T1000 (cell line): Measurements from ENCODE around the gene PRR33.
"Not testable (repeated sequence)": the region's sequence is repeated elsewhere in the genome, so short reads cannot be mapped to it uniquely, and the experiment has no call there.

ENCODE experiments used
- DNase-seq: peaks from one replicate; lab custom pipeline; 2025; ENCODE audit warnings: mixed read lengths; lab: John Stamatoyannopoulos, UW

PRR33 gene

DNA sequence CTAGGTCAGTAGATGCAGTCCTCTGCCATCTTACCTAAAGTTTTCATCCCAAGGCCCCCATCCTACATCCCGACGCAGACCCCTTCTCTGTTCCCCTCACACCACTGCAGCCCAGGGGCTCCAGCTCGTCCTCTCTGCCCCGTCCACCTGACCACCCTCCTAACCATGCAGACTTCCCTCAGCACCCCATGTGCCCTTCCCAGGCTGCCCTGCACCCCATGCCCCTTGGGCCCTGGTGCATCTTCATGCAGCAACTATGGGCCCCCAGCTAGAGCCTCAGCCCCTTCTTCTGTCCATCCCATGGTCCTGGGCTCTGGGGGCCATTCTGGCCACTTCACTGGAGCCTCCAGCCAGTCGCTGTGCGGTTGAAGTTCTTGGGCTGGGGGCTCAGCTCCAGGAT, 2.9 kb downstream of the PRR33 start:
- DNase-seq: no peak

- DNase-seq: no peak
Observed at GRCh38 chr11:1888347-1888753, 3.3 kb downstream of the PRR33 start.

DNA sequence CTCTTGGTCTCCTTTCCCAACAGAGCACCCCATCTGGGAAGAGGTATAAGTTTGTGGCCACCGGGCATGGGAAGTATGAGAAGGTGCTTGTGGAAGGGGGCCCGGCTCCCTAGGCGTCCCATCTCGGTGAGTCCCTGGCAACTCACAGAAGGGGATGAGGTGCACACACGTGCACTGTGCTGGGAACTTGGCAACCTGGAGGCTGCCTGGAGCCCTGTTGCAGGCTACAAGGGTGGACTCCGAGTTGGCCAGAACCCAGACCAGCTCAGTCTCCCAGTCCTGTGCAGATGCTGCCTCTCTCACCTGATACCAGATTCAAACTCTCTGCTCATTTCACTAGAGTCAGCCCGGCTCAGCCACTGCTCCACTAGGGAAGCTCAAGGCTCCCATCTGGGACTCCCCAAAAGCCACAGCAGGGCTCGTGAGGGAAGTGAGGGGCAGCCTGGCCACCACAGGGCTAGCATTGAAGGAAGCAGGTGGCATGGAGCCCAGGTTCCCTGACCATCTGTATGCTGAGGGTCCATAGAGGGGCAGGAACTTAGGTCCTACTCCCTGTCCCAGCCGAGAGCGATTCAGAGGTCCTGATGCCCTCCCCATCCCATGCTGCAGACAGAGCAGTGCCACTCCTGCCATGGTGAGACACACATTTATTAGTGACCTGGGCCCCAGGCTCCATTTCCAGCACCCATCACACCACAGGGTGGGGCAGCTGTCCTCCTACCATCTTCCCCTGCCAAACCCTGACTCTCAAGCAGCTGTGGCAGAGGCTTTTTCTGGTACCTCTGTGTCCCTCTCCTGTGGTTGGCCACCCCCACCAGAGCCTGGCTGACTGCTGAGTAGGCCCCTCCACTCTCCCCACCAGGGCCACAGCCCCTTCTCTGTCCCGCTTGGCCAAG, 4.0 kb downstream of the PRR33 start:
- no peak for DNase-seq

GRCh38 chr11:1886551-1886950, 5.1 kb downstream of the PRR33 start:
- not testable (repeated sequence) for DNase-seq

GRCh38 chr11:1884303-1884700, 7.4 kb downstream of the PRR33 start:
- DNase-seq: no peak

DNA sequence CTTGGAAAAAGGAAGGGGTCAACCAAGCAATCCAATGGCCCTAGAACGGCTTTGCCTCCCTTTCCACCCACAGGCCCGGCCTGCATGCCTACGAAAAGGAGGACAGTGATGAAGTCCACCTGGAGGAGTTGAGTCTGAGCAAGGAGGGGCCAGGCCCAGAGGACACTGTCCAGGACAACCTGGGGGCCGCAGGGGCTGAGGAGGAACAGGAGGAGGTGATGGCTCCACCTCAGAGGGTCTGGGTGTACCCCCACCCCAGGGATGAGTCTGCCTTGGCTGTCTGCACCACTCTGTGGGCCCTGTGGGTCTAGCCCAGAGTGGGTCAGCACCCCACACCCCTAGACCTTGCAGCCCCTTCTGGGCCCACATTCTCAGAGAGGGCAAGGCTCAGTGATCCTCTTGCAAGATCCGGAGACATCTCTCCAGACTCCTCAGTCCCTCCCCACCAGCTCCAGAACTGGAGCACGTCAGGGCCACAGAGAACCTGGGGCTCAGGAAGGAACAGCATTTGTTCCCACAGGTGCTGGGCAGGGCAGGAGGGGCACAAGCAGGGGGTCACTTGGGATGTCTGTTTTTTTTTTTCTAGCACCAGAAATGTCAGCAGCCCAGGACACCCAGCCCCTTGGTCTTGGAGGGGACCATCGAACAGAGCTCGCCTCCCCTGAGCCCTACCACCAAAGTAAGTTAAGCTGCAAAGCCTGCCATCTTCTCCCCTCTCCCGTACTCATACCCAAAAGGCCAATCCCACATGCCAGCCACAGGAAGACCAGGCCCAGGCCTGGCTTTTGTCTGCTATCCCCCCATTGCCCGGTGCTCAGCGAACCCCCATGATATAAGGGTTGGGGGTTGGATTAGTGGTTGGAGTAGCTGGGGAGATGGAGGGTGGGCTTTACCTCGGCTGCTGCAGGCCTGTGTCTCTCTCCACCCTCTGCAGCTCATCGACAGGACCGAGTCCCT, 8.1 kb downstream of the PRR33 start:
- DNase-seq: no peak

GRCh38 chr11:1882265-1883238, 9.1 kb downstream of the PRR33 start:
- DNase-seq: no peak

DNA sequence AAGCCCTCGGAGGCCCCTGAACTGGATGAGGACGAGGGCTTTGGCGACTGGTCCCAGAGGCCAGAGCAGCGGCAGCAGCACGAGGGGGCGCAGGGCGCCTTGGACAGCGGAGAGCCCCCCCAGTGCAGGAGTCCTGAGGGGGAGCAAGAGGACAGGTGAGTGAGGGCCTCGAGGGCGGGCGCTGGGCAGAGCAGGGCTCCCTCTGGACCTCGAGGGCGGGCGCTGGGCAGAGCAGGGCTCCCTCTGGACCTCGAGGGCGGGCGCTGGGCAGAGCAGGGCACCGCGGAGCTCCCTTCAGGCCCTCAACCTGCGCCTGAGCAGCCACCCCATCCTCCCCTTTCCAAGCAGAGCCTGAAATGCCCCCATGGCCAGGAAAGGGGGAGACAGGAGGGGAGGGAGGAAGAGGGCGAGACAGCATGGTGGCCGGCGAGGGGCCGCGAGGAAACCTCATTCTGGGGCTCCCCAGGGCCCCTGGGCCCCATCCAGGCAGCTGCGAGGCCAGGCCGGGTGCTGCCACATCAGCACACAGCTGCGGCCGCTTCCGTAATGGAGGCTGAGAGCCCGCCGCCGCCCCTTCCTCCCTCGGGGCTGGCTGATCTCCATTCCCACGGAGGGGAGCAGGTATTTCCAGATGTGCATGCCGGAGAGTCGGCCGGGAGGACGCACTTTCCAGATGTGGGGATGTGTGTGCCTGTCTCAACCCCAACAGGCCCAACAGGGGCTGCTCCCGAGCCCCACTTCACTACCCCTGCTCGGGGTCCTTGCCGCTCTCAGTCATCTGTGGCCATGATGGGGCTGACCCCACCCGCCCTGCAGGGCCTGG, 10.0 kb downstream of the PRR33 start:
- DNase-seq: no peak

DNA sequence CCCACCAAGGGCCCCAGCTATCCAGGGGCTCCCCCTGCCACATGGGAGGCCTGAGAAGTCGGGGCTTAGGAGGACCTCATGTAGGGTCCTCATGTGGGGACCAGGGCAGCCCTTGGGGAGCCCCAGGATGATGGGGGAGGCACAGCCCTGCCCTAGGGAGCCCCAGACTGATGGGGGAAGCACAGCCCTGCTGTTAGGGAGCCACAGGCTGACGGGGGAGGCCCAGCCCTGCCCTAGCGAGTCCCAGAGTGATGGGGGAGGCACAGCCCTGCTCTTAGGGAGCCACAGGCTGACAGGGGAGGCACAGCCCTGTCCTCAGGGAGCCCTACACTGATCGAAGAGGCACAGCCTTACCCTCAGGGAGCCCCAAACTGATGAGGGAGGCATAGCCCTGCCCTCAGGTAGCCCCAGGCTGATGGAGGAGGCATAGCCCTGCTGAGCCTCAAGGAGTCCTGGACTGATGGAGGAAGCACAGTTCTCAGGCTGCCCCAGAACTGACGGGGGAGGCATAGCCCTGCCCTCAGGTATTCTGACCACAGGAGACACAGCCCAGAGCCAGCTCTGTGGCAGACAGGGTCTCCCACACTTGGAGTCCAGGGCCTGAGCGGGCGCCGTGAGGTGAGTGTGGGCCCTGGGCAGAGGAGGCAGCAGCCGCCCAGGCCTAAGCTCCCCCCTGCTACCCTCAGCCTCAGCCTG, 10.8 kb downstream of the PRR33 start:
- DNase-seq: no peak

DNA sequence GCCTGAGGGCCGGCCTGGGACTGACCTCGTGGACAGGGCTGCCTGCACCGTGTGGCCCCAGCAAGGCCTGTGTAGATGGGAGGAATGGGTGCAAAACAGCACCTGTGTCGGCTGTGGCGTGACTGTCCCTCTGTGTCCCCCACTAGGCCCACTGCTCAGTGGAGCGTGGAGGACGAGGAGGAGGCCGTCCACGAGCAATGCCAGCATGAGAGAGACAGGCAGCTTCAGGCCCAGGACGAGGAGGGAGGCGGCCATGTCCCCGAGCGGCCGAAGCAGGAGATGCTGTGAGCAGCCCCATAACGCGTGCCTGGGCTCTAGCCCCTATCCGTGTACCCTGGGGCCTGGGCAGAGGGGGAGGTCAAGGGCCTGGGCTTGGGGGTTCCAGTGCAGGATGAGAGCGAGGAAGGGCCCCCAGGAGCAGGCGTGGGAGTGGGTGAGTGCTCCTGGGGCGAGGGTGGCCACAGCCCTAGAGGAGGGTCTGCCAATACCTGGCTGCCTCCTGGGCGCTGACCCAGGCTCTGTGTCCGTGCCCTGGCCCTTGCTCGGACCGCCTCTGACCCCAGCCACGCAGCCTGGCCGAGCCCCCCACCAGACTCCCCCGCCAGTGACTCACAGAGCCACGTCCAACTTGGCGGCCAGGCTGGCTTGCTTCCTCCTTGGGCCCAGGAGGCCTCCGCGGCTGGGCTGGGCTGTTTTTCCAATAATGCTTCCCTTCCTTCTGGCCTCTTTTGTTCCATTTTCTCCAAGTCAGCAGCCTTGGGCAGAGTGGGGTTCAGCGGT, 11.6 kb downstream of the PRR33 start:
- no peak for DNase-seq

DNA sequence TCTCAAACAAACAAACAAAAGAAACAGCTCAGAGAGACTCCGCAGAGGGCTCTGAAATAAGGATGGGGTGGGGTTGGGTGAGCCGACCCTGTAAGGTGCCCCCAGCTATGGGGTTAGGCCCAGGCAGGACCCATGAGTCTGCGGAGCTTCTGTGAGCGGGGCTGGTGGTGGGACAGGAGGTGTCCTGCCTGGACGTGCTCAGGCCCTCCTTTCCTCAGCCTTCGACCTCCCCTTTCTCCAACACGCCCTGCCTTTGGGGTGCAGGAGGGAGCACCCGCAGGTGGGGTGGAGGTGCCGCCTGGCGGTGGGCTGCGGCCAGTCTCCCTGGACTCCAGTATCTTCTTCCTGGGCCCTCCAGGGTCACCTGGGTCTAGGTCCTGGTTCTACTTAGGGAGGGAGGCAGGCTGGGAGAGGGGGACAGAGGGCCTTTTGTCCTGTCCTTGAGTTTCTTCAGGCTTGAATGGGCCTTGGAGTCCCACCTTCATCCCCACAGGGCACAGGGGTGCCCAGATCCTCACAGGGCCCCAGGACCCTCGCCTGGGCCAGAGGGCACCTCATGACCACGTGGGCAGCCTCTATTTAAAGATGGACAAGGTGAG, 12.3 kb downstream of the PRR33 start:
- DNase-seq: no peak

DNA sequence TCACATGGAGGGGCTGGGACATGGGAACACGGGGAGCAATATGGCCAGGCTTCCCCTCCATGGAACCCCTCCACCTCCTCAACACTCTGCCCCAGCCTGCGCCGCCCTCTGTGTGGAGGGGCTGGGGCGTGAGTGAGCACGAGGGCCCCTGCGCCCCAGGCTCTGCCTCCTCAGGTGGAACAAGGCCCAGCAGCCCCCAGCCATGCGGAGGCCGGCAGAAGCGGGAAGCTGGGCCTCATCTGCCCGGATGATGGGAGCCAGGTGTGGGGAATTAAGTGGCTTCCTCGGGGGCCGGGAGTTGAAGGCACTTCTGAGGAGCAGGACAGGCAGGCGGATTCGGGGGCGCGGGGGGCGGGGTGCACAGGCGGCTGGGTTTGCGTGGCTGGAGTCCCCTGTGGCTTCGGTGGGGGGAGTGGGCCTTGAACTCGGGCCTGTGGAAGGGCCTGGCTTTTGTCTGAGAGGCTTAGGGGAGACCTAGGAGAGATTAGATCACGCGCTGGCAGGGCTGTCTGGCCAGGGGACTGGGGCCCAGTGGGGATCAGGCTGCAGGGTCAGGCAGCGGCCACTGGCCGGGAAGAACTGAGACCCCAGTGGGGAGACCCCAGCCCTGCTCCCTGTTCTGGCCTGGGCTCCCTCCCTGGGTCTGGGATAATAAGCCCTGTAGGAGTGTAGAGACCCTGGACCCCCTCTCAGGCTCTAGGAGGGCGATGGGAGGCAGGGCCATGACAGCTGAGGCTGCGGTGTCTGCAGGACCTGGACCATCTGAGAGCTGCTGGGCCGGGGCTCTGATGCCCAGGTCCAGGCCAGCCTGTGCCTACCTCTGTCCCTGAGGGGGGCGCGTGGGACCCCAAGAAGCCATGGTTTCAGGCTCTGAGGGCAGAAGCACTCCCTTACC, 13.3 kb downstream of the PRR33 start:
- DNase-seq: no peak

DNA sequence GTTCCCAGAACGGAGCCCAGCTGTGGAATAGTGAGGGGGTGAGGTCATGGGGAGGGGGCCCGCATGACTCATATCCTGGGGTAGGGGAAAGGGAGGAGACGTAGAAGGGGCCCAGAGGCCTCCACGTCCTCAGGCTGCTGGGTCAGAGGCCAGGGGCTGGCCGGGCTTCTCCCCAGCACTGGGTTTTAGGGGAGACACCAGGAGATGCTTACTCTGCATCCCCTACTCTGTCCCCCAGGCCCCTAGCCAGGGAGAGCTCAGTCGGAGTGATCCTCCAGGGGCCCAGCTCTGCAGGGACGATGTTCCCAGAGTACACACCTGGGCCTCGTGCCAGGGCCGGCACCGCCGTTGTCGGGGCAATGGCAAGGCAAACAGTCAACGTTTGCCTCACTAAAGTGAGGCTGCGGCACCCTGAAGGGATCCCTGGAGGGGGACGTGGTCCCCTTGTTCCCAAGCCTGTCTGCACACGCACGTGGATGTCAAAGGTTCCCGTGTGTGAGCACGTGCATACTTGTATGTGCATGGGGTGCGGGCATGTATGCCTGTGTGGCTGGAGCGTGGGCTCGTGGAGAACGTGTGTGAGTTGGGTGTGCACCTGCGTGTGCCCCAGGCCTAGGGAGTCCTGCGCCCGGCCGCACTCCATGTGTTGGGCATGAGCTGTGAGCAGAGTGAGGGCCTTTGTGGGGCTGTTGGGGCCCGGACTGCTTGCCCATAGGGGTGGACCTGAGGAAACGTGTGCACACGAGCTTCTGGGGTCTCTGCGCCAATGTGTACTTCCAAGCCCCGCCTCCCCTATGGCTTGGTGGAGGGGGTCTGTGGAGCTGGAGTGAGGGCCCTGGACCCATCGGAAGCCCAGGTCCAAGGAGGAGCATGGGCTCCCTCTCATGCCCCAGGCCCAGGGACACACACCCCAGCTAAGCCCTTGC, 14.2 kb downstream of the PRR33 start:
- no peak for DNase-seq

GRCh38 chr11:1876361-1877063, 15.2 kb downstream of the PRR33 start:
- DNase-seq: no peak

- DNase-seq: not testable (repeated sequence)
Observed at GRCh38 chr11:1875851-1876301, 15.8 kb downstream of the PRR33 start.
